IMR-90 (cell line): Measurements from ENCODE around the gene ACOX3. TPM values are rescaled to one million over a fixed set of nuclear protein-coding genes. Genes with fewer than 3 reads are reported as not detected.

Source experiments
- ATAC-seq: fragments of 200-7000 bp; cut with Tn5 transposase; 2 replicates; pipeline ENCODE4 v1.9.1; 2020; ENCODE audit warnings: low read depth, mild to moderate bottlenecking, moderate library complexity
- BruUV-seq: library from RNA; stranded (reverse); fragments of 400-500 nt; replicated peaks from 2 replicates; lab custom pipeline; 2021; lab: Mats Ljungman, UMichigan
- CTCF ChIA-PET: fragments of 300-600 bp; formaldehyde crosslinking; extraction: SDS; loops from one replicate; lab custom pipeline; 2021; ENCODE audit warnings: antibody characterized with exemption; lab: Yijun Ruan, JAX
- POLR2A ChIA-PET: fragments of 300-600 bp; sonication (Branson Sonifier 250); formaldehyde crosslinking; loops from one replicate; lab custom pipeline; 2022; ENCODE audit warnings: antibody characterized with exemption; ENCODE audit not compliant: unreplicated experiment; lab: Charles Lee
- DNase-seq: peaks from one replicate; pipeline ENCODE4 v3.0.0; 2013
- H2AFZ ChIP-seq: replicated peaks from 2 replicates; pipeline ENCODE3; 2013; ENCODE audit warnings: low read length, mild to moderate bottlenecking; ENCODE audit not compliant: poor library complexity
- H2AK5ac ChIP-seq: 2 replicates; pipeline ENCODE4 v1.6.1; 2013; ENCODE audit warnings: low read depth, low read length, inconsistent platforms
- H2AK9ac ChIP-seq: replicated peaks from 2 replicates; pipeline ENCODE3; 2013; ENCODE audit warnings: mild to moderate bottlenecking, low read depth, low read length, moderate library complexity; ENCODE audit not compliant: poor library complexity
- H2BK120ac ChIP-seq: 2 replicates; pipeline ENCODE4 v1.6.1; 2013; ENCODE audit warnings: low read depth, low read length, inconsistent platforms
- H2BK15ac ChIP-seq: 3 replicates; pipeline ENCODE4 v1.6.1; 2013; ENCODE audit warnings: low read depth, low read length, inconsistent platforms
- H2BK20ac ChIP-seq: 2 replicates; pipeline ENCODE4 v1.6.1; 2013; ENCODE audit warnings: low read depth, mild to moderate bottlenecking, inconsistent platforms, low read length, moderate library complexity
- H2BK5ac ChIP-seq: 2 replicates; pipeline ENCODE4 v1.6.1; 2013; ENCODE audit warnings: mild to moderate bottlenecking, low read depth, low read length, inconsistent platforms; ENCODE audit not compliant: poor library complexity, severe bottlenecking
- H3K14ac ChIP-seq: replicated peaks from 2 replicates; pipeline ENCODE4 v1.6.1; 2013; ENCODE audit warnings: low read depth, low read length, inconsistent platforms
- H3K18ac ChIP-seq: 2 replicates; pipeline ENCODE4 v1.6.1; 2013; ENCODE audit warnings: low read depth, low read length, control low read depth
- H3K23ac ChIP-seq: 2 replicates; pipeline ENCODE4 v1.6.1; 2013; ENCODE audit warnings: low read depth, low read length, inconsistent platforms
- H3K27ac ChIP-seq: 2 replicates; pipeline ENCODE4 v1.5.1; 2013; ENCODE audit warnings: mild to moderate bottlenecking, control low read depth, low read length; ENCODE audit not compliant: insufficient read depth
- H3K27me3 ChIP-seq: 2 replicates; pipeline ENCODE4 v1.6.1; 2013; ENCODE audit warnings: low read length; ENCODE audit not compliant: control insufficient read depth, insufficient read depth
- H3K36me3 ChIP-seq: 2 replicates; pipeline ENCODE4 v1.6.1; 2013; ENCODE audit warnings: low read length, mixed read lengths; ENCODE audit not compliant: control insufficient read depth, insufficient read depth
- H3K4ac ChIP-seq: 2 replicates; pipeline ENCODE4 v1.6.1; 2013; ENCODE audit warnings: low read depth, low read length, inconsistent platforms
- H3K4me1 ChIP-seq: 2 replicates; pipeline ENCODE4 v1.6.1; 2013; ENCODE audit warnings: low read length, mixed read lengths; ENCODE audit not compliant: control insufficient read depth, insufficient read depth
- H3K4me2 ChIP-seq: 2 replicates; pipeline ENCODE4 v1.6.1; 2013; ENCODE audit warnings: low read depth, mild to moderate bottlenecking, control low read depth, low read length, moderate library complexity
- H3K4me3 ChIP-seq: 2 replicates; pipeline ENCODE4 v1.5.1; 2013; ENCODE audit warnings: low read depth, mild to moderate bottlenecking, control low read depth, low read length, moderate library complexity; ENCODE audit not compliant: insufficient read depth
- H3K56ac ChIP-seq: 2 replicates; pipeline ENCODE4 v1.6.1; 2013; ENCODE audit warnings: low read length, inconsistent platforms; ENCODE audit not compliant: insufficient read depth; ENCODE audit errors: extremely low read depth
- H3K79me1 ChIP-seq, 2 experiments: 2 replicates each; pipeline ENCODE4 v1.6.1; 2013; ENCODE audit warnings: low read length in 2 of 2, inconsistent platforms in 1 of 2, low read depth in 1 of 2
- H3K9ac ChIP-seq: 2 replicates; pipeline ENCODE4 v1.6.1; 2013; ENCODE audit warnings: low read depth, low read length, control low read depth
- H3K9me1 ChIP-seq: 2 replicates; pipeline ENCODE4 v1.6.1; 2013; ENCODE audit warnings: low read length, inconsistent platforms; ENCODE audit not compliant: insufficient read depth
- H3K9me3 ChIP-seq: 2 replicates; pipeline ENCODE4 v1.6.1; 2013; ENCODE audit warnings: low read length; ENCODE audit not compliant: control insufficient read depth, insufficient read depth
- H4K20me1 ChIP-seq: 2 replicates; pipeline ENCODE4 v1.6.1; 2013; ENCODE audit warnings: low read length, inconsistent platforms; ENCODE audit not compliant: insufficient read depth
- H4K5ac ChIP-seq: 2 replicates; pipeline ENCODE4 v1.6.1; 2013; ENCODE audit warnings: mild to moderate bottlenecking, low read depth, low read length, control low read depth
- H4K8ac ChIP-seq, 2 experiments: 2 replicates each; pipeline ENCODE4 v1.6.1; 2013; ENCODE audit warnings: low read depth in 2 of 2, low read length in 2 of 2, control low read depth in 1 of 2, inconsistent platforms in 1 of 2
- H4K91ac ChIP-seq: 2 replicates; pipeline ENCODE4 v1.6.1; 2013; ENCODE audit warnings: low read depth, low read length, inconsistent platforms; ENCODE audit not compliant: insufficient read depth
- CEBPB ChIP-seq: IDR thresholded peaks from 2 replicates; pipeline ENCODE4 v1.6.1; 2012; ENCODE audit warnings: low read depth, low read length, improper control_type of control experiment
- CHD1 ChIP-seq: IDR thresholded peaks from 2 replicates; pipeline ENCODE4 v1.6.1; 2012; ENCODE audit warnings: low read depth, low read length, improper control_type of control experiment
- POLR2A ChIP-seq: IDR thresholded peaks from 2 replicates; pipeline ENCODE4 v1.6.1; 2012; ENCODE audit warnings: mild to moderate bottlenecking, low read depth, low read length
- RCOR1 ChIP-seq: IDR thresholded peaks from 2 replicates; pipeline ENCODE4 v1.6.1; 2012; ENCODE audit warnings: mild to moderate bottlenecking, low read length, improper control_type of control experiment; ENCODE audit not compliant: insufficient replicate concordance
- WGBS, 2 experiments: methylation state at CpG; one replicate each; pipeline versions ENCODE4 v1.1.5 to v1.1.7; 2013; ENCODE audit warnings: missing lambda C conversion rate in 2 of 2; ENCODE audit not compliant: insufficient read length in 1 of 2; ENCODE audit errors: extremely low coverage in 2 of 2; 5-methylcytosine and 5-hydroxymethylcytosine counted together
- dilution Hi-C: fragments of 300-500 bp; cut with HindIII; formaldehyde crosslinking; loops from one replicate; pipeline ENCODE4 v1.14.3; 2018; ENCODE audit warnings: low sequenced_read_pairs; ENCODE audit not compliant: unreplicated experiment
- in situ Hi-C: fragments of 300-500 bp; cut with MboI; formaldehyde crosslinking; loops from 3 replicates; pipeline ENCODE4 v1.14.3; 2019; ENCODE audit warnings: low sequenced_read_pairs, inconsistent platforms, mixed read lengths
- intact Hi-C: fragments of 100-400 bp; cut with micrococcal nuclease; formaldehyde crosslinking; loops from 2 replicates; pipeline ENCODE4 v1.10.0; 2022
- polyA plus RNA-seq, 3 experiments: library from polyadenylated mRNA; depleted of rRNA; stranded (reverse); fragments of >200 nt; gene quantifications; 2 replicates each; pipeline ENCODE4 v1.2.3, GENCODE V29; 2012; ENCODE audit warnings: low replicate concordance in 1 of 3
- total RNA-seq: library from RNA; depleted of rRNA; stranded (reverse); fragments of >200 nt; gene quantifications from 2 replicates; pipeline ENCODE4 v1.2.3, GENCODE V29; 2012
- TF ChIP-seq, protein P1 (sequence below): fragments of 150-350 bp; IDR thresholded peaks from 2 replicates; pipeline ENCODE4 v1.6.1; 2017; ENCODE audit warnings: mild to moderate bottlenecking, antibody characterized with exemption, low read length, low read depth

The ACOX3 gene
- total and polyA plus RNA-seq, 2 of the 4 experiments (the other 2 are of a cell fraction): 15.2 to 25.8 TPM

DNA sequence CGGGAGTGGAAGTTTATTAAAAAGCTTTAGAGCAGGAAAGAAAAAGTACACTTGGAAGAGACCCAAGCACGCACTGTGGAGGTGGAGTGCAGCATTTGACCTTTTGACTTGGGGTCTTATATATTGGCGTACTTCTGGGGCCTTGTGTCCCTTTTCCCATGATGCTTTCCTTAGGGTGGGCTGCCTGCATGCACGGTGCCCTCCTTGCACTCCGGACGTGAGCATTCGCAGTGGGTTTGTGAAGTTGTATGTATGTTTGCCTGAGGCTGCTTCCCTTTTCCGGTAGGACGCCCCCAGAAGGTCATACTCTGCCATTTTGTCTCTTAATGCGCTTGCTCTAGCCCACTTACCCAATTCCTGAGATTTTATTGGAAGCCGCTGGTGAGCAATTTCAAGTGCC, 39.7 kb upstream of the ACOX3 start:
- CTCF ChIA-PET: no interaction called here
- H2BK120ac ChIP-seq: no peak overlapping the region
- POLR2A ChIA-PET: no interaction called here

More for the DNA sequence above, 39.7 kb upstream of the ACOX3 start:
- intact Hi-C loops (no loop called here), dilution Hi-C loops (no loop called here), in situ Hi-C loops (no loop called here)
- H3K27me3 ChIP-seq: 0 out of 2 replicates have a peak, but pooled peaks cover 2% of the 10 kb centered on the region
- H3K27ac ChIP-seq: no peak overlapping the region
- H3K9me3 ChIP-seq: no peaks in the 10 kb centered on the region
- H2AK5ac ChIP-seq: no peak overlapping the region
- no peak overlapping the region for H2AFZ ChIP-seq
- H4K20me1 ChIP-seq: peaks cover 10% of the 10 kb centered on the region
- H2AK9ac ChIP-seq: no peak overlapping the region
- WGBS, 2 experiments: 100% methylated on average over 3 of the region's 11 CpGs; no CpG with 5 or more reads in 1 of the 2 experiments
- H3K79me1 ChIP-seq: no peaks in the 10 kb centered on the region
- DNase-seq: no peak
- BruUV-seq: no TSS peak
- no peak overlapping the region for H3K18ac ChIP-seq
- H2BK5ac ChIP-seq: no peak overlapping the region
- no peak overlapping the region for H3K9ac ChIP-seq
- no peak overlapping the region for H3K23ac ChIP-seq
- H4K5ac ChIP-seq: no peak overlapping the region
- H2BK15ac ChIP-seq: no peak overlapping the region
- no peak overlapping the region for H3K56ac ChIP-seq
- H3K4me2 ChIP-seq: no peak overlapping the region
- H3K14ac ChIP-seq: no peak overlapping the region
- no peak overlapping the region for H3K4me3 ChIP-seq
- H3K4ac ChIP-seq: no peak overlapping the region
- no peaks in the 10 kb centered on the region; the same call in 1 of the 2 replicates for H3K4me1 ChIP-seq
- no peak overlapping the region for H2BK20ac ChIP-seq
- no peak overlapping the region for H4K8ac ChIP-seq
- ATAC-seq: no peak
- TF ChIP-seq RCOR1: no peak
- TF ChIP-seq CEBPB: no peak
- TF ChIP-seq CHD1: no peak
- TF ChIP-seq, protein P1, sequence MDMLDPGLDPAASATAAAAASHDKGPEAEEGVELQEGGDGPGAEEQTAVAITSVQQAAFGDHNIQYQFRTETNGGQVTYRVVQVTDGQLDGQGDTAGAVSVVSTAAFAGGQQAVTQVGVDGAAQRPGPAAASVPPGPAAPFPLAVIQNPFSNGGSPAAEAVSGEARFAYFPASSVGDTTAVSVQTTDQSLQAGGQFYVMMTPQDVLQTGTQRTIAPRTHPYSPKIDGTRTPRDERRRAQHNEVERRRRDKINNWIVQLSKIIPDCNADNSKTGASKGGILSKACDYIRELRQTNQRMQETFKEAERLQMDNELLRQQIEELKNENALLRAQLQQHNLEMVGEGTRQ: no peak
- no peak for TF ChIP-seq POLR2A
- H4K91ac ChIP-seq: no peak overlapping the region
- peaks cover 14% of the 10 kb centered on the region for H3K36me3 ChIP-seq
- 0 out of 2 replicates have a peak, but pooled peaks cover 5% of the 10 kb centered on the region for H3K9me1 ChIP-seq
